Measurements from ENCODE around the gene SENP3.
A peak's percentile ranks its signal among the peaks of the same experiment; 100 is the strongest.

Gene SENP3

GRCh38 chr17:7541074-7541621 lies 20.6 kb upstream of the SENP3 start:
- Histone ChIP-seq H3K36me3 (ENCODE audit: control insufficient read depth in 2 of 2, insufficient read depth in 1 of 2, low read length in 2 of 2) (no peaks in the 10 kb centered on the region), H3K4me1 (ENCODE audit: control insufficient read depth, insufficient read depth, low read length) (no peaks in the 10 kb centered on the region), H3K4me3 (ENCODE audit: low read depth, low read length) (no peak overlapping the region), H3K27ac (ENCODE audit: extremely low read depth, low read depth, low read length) (no peak overlapping the region), H3K9me3 (ENCODE audit: control insufficient read depth, insufficient read depth, low read depth, low read length) (no peaks in the 10 kb centered on the region)
- TF ChIP-seq ZNF624 (tag by site-specific recombination; IDR thresholded peaks at IDR 0.05) (no peak), MYNN (tag by site-specific recombination; IDR thresholded peaks at IDR 0.05; ENCODE audit: borderline replicate concordance) (no peak), ZNF362 (tag by site-specific recombination; IDR thresholded peaks at IDR 0.05) (no peak), ZNF341 (tag by site-specific recombination; IDR thresholded peaks at IDR 0.05; ENCODE audit: low read depth) (no peak), ZNF660 (tag by site-specific recombination; IDR thresholded peaks at IDR 0.05) (no peak), ZIC2 (tag by site-specific recombination; IDR thresholded peaks at IDR 0.05) (no peak), ZFHX2 (tag by site-specific recombination; conservative IDR thresholded peaks at IDR 0.05) (no peak), ZSCAN18 (tag by site-specific recombination; IDR thresholded peaks at IDR 0.05) (no peak)
- CTCF ChIA-PET, result interaction anchor here (0.6 to 3.8 kb wide), 4 partner anchors 18 to 146 kb away, joined by 3 to 18 read pairs (median 5); no protein-coding TSS in a partner anchor
- POLR2A ChIA-PET, result interaction anchor here (1.0 kb wide), 1 partner anchor 56 kb away, joined by 5 read pairs; no protein-coding TSS in a partner anchor

- no peak overlapping the region for H3K27ac ChIP-seq (ENCODE audit: extremely low read depth, low read depth, low read length)
- ChIA-PET CTCF (interaction anchor here (1.1 to 6.2 kb wide), 3 partner anchors 16 to 21 kb away, joined by 4 to 60 read pairs (median 18); partner anchors contain the start of gene SENP3), POLR2A (no interaction called here)
- TF ChIP-seq ZNF596 (tag by site-specific recombination; IDR thresholded peaks at IDR 0.05) (no peak), ZBTB49 (tag by site-specific recombination; IDR thresholded peaks at IDR 0.05; ENCODE audit: low read depth) (no peak), ZNF549 (tag by site-specific recombination; IDR thresholded peaks at IDR 0.05) (no peak), RBAK (tag by site-specific recombination; IDR thresholded peaks at IDR 0.05) (no peak)
- peaks cover 3% of the 10 kb centered on the region; the same call in 1 of the 2 replicates for H3K4me1 ChIP-seq (ENCODE audit: control insufficient read depth, insufficient read depth, low read length)
- H3K9me3 ChIP-seq (ENCODE audit: control insufficient read depth, insufficient read depth, low read depth, low read length), result no peaks in the 10 kb centered on the region
- no peak overlapping the region for H3K4me3 ChIP-seq (ENCODE audit: low read depth, low read length)
- no peaks in the 10 kb centered on the region for H3K36me3 ChIP-seq (ENCODE audit: control insufficient read depth in 2 of 2, insufficient read depth in 1 of 2, low read length in 2 of 2)
These were observed 16.8 kb upstream of the SENP3 start for GRCh38 chr17:7544911-7545310.

- POLR2A ChIA-PET, result interaction anchor here (1.1 kb wide), 1 partner anchor 11 kb away, joined by 6 read pairs; no protein-coding TSS in a partner anchor
- CTCF ChIA-PET, result interaction anchor here (0.6 to 6.2 kb wide), 4 partner anchors 12 to 1959 kb away, joined by 3 to 60 read pairs (median 4); partner anchors contain the start of genes SENP3 and TMEM95
- peaks cover 3% of the 10 kb centered on the region; the same call in 1 of the 2 replicates for H3K4me1 ChIP-seq (ENCODE audit: control insufficient read depth, insufficient read depth, low read length)
- H3K9me3 ChIP-seq (ENCODE audit: control insufficient read depth, insufficient read depth, low read depth, low read length), result no peaks in the 10 kb centered on the region
- H3K27ac ChIP-seq (ENCODE audit: extremely low read depth, low read depth, low read length), result no peak within 1 kb of the TSS; the same call in 1 of the 2 replicates
- peak within 1 kb of the TSS; percentile 52 for H3K4me3 ChIP-seq (ENCODE audit: low read depth, low read length)
- H3K36me3 ChIP-seq (ENCODE audit: control insufficient read depth in 2 of 2, insufficient read depth in 1 of 2, low read length in 2 of 2), result no peaks in the 10 kb centered on the region
- TF ChIP-seq KLF1 (tag by site-specific recombination; IDR thresholded peaks at IDR 0.05), result peak; percentile 63; the same call in 1 of the 2 replicates
- TF ChIP-seq ZBTB8A (tag by site-specific recombination; IDR thresholded peaks at IDR 0.05), result peak; percentile 94
- TF ChIP-seq ZNF341 (tag by site-specific recombination; IDR thresholded peaks at IDR 0.05; ENCODE audit: low read depth), result peak; percentile 18; the same call in 1 of the 2 replicates
- 0 out of 2 replicates have a peak, but pooled peaks have one; percentile 33 for TF ChIP-seq ZBTB1 (tag by site-specific recombination; IDR thresholded peaks at IDR 0.05)
- 0 out of 2 replicates have a peak, but pooled peaks have one; percentile 26 for TF ChIP-seq SP7 (tag by site-specific recombination; IDR thresholded peaks at IDR 0.05)
- TF ChIP-seq KLF17 (tag by site-specific recombination; IDR thresholded peaks at IDR 0.05), result peak; percentile 47; the same call in 1 of the 2 replicates
- no peak for TF ChIP-seq ZSCAN18 (tag by site-specific recombination; IDR thresholded peaks at IDR 0.05)
- TF ChIP-seq GLIS2 (tag by site-specific recombination; IDR thresholded peaks at IDR 0.05), result 0 out of 2 replicates have a peak, but pooled peaks have one; percentile 20
- TF ChIP-seq ZNF561 (tag by site-specific recombination; IDR thresholded peaks at IDR 0.05; ENCODE audit: borderline replicate concordance), result peak; percentile 49; the same call in 1 of the 2 replicates
- peak; percentile 69 for TF ChIP-seq ZNF335 (tag by site-specific recombination; conservative IDR thresholded peaks at IDR 0.05)
- peak; percentile 47; the same call in 1 of the 2 replicates for TF ChIP-seq GLIS1 (tag by site-specific recombination; IDR thresholded peaks at IDR 0.05)
These were observed 12.9 kb upstream of the SENP3 start, which contains the start of gene TNFSF12 for GRCh38 chr17:7548585-7549400. Gene TNFSF12 (plus strand): TSS chr17:7549058. CDS start chr17:7549154, 96 bp downstream.

All from HEK293 (cell line).